GM10266 (cell line): ENCODE results near the gene MTURN.
"Not testable (repeated sequence)": the region's sequence is repeated elsewhere in the genome, so short reads cannot be mapped to it uniquely, and the experiment has no call there.

ENCODE experiments used
- DNase-seq: peaks from one replicate; pipeline ENCODE4 v3.0.0; 2012; ENCODE audit errors: extremely low spot score
- CTCF ChIP-seq: IDR thresholded peaks from 2 replicates; pipeline ENCODE4 v1.5.1; 2012; ENCODE audit warnings: mild to moderate bottlenecking, low read depth; ENCODE audit not compliant: control insufficient read depth, insufficient read depth; ENCODE audit errors: missing control alignments

MTURN gene

GRCh38 chr7:30093420-30093952 is 41.3 kb upstream of the MTURN start:
- no peak for DNase-seq
- no peak for TF ChIP-seq CTCF

GRCh38 chr7:30098599-30098998 is 36.2 kb upstream of the MTURN start:
- not testable (repeated sequence) for DNase-seq

- no peak for TF ChIP-seq CTCF
- DNase-seq: no peak
These were observed 32.5 kb upstream of the MTURN start for GRCh38 chr7:30102281-30102680.

- no peak for DNase-seq
- no peak for TF ChIP-seq CTCF
These were observed 30.6 kb upstream of the MTURN start for GRCh38 chr7:30104157-30104556.

GRCh38 chr7:30112103-30112713 is 22.6 kb upstream of the MTURN start:
- DNase-seq: no peak
- TF ChIP-seq CTCF: no peak

- DNase-seq: no peak
- no peak for TF ChIP-seq CTCF
These were observed 21.6 kb upstream of the MTURN start for GRCh38 chr7:30113144-30113543.

GRCh38 chr7:30114536-30115238 is 20.1 kb upstream of the MTURN start:
- TF ChIP-seq CTCF: no peak
- no peak for DNase-seq
